ENCODE results near the gene PTPRG.

Gene PTPRG

DNA sequence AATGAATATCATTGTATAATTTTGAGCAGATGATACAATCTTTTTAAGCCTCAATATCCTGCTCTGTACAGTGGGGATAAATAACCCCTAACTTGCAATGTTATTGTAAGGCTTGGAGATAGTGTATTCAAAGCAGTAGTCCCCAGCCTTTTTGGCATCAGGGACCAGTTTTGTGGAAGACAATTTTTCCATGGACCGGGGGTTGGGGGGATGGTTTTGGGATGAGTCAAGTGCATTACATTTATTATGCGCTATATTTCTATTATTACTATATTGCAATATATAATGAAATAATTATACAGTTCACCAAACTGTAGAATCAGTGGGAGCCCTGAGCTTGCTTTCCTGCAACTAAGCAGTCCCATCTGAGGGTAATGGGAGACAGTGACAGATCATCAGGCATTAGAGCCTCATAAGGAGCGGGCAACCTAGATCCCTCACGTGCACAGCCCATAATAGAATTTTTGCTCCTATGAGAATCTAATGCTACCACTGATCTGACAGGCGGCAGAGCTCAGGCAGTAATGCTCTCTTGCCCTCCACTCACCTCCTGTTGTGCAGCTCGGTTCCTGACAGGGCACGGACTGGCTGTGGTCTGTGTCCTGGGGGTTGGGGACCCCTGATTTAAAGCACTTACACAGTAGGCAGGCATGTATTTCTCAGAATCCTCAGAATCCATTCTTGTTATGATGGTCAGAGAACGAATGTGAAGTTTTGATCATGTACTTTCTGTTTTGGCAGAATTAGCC is 102.2 kb downstream of the PTPRG start:
- DNase-seq = no peak

DNA sequence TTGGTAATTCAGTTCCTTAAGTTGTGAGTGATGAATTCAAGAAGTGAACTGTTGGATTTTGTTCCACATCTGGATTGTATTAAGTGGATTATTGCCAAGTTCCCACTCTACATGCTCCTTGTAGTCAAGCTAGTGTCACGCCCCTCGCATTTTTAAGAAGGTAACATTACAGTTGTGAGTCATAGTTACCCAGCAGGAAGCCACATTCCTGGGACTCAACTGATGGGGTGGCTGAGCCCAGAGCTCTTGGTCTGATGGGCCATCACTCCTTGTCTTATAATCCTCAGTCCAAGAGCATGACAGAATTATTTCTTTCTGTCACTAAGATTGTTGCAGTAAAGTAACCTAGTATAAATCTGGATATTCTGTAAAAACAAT is 102.7 kb downstream of the PTPRG start:
- DNase-seq = no peak

DNA sequence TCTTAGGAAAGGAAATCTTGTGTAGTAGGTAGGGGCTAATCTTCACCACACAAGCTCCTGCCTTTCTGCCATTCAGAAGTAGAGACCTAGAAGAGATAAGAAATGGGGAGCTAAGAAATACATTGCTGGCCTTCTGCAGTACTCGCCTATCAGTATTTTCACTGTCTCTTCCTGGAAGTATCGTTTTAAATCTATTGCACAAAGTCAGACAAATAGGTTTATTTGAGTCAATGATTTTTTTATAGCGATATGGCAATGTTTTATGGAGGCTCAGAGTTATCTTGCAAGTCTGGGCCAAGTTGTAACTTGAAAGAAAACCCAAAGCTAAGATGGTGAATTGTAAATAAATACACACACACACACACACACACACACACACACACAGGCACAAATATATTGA is 103.8 kb downstream of the PTPRG start:
- no peak for DNase-seq

- no peak for DNase-seq
Measured at GRCh38 chr3:61665987-61666386, 104.6 kb downstream of the PTPRG start.

GRCh38 chr3:61666615-61667330 is 105.4 kb downstream of the PTPRG start:
- no peak for DNase-seq

- no peak for DNase-seq
Measured at GRCh38 chr3:61667383-61667782, 106.0 kb downstream of the PTPRG start.

GRCh38 chr3:61667814-61668213 is 106.4 kb downstream of the PTPRG start:
- no peak for DNase-seq

DNA sequence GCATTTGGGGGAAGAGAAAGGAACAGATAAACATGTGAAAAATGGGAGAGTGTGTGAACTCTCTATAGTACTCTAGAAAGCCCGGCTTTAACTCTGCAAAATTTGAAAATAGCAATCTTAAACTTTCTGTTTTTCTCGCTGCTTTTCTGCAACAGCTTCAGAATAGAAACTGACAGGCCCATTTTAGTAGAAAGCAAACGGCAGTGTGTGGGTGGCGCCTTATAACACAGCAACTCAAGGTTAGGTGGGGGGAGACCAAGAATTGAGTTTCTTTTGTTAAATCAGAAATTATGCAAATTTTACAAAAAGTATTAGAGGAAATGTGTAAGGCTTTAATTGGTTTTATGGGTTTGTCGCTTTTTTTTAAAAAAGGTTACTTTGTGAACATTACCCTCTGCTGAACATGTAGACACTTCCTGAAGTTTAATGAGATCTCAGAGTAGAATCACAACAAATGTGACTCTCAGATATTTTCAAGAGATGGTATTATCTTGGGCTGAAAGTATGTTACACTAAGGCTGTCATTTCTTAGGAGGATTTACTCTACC is 107.0 kb downstream of the PTPRG start:
- no peak for DNase-seq

GRCh38 chr3:61669203-61669602 is 107.8 kb downstream of the PTPRG start:
- DNase-seq = no peak

DNA sequence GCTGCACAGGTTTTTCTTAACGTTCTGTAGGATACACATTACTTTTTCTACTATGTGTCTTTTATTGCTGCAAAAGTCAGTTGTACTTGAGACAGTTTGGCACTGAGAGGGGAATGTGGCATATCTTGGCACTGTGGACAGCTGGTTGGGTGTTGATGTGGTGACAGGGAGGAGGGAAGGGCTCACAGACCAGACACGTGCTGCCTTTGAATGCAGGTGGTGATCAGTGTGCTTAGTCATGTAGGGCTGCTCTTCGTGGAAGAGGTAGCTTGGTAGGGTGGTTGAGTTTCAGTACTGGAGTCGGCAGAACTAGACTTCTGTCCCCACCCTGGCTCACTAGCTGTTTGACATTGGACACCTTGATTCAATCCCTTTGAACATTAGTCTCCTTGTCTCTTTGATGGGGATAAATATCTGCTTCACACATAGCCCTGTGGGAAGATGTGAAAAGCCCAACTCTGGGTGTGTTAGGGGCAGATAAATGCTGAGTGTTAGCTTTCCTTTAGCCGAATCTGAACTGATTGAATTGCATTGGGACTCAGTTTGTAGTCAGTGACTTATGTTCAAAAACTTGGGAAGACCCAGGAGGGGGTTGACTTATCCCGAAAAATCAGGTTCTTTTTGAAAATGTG is 108.4 kb downstream of the PTPRG start:
- DNase-seq = no peak

GRCh38 chr3:61673651-61674050 is 112.3 kb downstream of the PTPRG start:
- DNase-seq = no peak

GRCh38 chr3:61674596-61674995 is 113.2 kb downstream of the PTPRG start:
- no peak for DNase-seq

- no peak for DNase-seq
Measured at GRCh38 chr3:61679026-61679425, 117.7 kb downstream of the PTPRG start.

GRCh38 chr3:61680617-61681016 is 119.2 kb downstream of the PTPRG start:
- DNase-seq = no peak

DNA sequence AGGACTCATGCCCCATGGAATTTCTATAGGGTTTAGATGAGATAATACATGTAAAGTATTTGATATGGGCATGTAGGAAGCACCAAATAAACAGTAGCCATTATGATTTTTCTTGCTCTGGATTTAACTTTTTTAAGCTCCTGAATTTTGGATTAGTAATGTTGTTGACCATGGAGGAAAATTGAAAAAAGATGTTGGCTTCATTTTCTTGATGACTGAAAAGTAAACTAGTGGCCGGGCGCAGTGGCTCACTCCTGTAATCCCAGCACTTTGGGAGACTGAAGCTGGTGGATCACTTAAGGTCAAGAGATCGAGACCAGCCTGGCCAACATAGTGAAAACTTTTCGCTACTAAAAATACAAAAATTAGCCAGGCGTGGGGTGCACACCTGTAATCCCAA is 120.3 kb downstream of the PTPRG start:
- DNase-seq = no peak

GRCh38 chr3:61682671-61683548 is 121.5 kb downstream of the PTPRG start:
- no peak for DNase-seq

GRCh38 chr3:61683549-61684236 is 122.3 kb downstream of the PTPRG start:
- DNase-seq = no peak

- DNase-seq = no peak
Measured at GRCh38 chr3:61684386-61684785, 123.0 kb downstream of the PTPRG start.

DNA sequence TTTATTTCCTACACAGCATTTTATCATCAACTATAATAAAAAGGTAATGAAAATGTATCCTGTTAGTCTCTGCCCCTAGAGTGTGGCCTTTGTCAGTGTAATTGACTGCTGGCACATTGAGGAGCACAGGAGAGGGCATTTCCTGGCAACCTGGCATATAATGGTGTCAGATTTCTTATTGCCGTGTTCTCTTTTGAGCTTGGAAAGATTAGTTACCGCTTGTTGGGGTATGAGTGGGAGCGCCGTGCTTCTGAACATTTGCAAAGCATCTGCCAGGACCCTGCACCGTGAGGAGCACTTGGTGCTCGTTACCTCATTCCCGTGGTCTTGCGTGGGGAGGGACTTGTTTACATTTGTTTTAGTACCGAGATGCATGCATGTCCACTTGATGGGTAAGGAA is 124.4 kb downstream of the PTPRG start:
- no peak for DNase-seq

GRCh38 chr3:61686228-61686648 is 124.9 kb downstream of the PTPRG start:
- DNase-seq = no peak

GRCh38 chr3:61687206-61687605 is 125.8 kb downstream of the PTPRG start:
- DNase-seq = no peak

DNA sequence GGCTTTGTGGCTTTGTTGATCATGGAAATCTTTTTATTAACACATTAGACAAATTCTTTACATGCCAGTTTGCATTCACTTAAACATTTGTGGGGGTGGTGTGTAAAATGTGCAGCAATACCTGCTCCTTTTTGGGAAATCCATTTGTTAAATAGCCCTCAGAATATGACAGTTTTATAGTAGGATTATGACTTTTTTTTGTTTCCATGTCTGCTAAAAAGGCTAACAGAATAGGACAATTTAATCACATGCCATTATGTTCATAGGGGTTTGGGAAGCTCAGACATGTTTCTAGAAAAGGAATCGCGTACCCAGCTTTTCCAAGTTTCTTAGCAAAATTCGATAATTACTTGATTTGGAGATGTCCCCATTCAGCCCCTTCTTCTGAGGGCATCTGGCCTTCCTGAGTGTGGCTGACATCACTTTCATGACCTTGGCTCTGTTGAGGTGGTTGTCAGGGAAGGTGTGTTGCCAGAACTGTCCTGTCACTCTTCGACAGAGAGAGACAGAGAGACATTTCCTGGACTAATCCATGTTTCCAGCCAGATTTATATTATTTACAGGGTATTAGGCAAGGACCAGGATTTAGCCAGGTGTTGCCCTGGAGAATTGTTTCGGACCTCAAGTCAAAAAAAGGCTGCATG is 126.4 kb downstream of the PTPRG start:
- no peak for DNase-seq

Data from NCI-H1694 (cell line).